ENCODE measurements around the gene SUSD1. TPM values are rescaled to one million over a fixed set of nuclear protein-coding genes. Genes with fewer than 3 reads are reported as not detected.

SUSD1 gene
- total RNA-seq, 1 donor from 2014 or later, result 33.8 TPM

DNA sequence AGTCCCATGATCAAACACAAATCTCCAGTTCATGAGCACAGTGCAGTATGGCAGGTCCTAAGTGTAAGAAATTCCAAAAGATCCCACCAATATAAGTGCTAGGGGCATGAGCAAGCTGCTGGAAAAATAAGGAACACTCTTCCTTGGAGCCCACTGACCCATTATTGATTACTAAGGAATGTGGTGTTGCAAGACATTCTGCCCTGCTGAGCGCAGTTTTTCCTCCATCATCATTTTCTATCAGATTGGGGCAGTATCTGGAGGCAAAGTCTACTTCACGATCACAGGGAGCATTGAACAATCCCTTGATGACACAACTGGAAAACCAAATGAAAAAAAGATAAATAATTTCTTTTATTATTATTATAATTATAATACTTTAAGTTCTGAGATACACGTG lies 149.2 kb downstream of the SUSD1 start:
- TF ChIP-seq, protein P1, sequence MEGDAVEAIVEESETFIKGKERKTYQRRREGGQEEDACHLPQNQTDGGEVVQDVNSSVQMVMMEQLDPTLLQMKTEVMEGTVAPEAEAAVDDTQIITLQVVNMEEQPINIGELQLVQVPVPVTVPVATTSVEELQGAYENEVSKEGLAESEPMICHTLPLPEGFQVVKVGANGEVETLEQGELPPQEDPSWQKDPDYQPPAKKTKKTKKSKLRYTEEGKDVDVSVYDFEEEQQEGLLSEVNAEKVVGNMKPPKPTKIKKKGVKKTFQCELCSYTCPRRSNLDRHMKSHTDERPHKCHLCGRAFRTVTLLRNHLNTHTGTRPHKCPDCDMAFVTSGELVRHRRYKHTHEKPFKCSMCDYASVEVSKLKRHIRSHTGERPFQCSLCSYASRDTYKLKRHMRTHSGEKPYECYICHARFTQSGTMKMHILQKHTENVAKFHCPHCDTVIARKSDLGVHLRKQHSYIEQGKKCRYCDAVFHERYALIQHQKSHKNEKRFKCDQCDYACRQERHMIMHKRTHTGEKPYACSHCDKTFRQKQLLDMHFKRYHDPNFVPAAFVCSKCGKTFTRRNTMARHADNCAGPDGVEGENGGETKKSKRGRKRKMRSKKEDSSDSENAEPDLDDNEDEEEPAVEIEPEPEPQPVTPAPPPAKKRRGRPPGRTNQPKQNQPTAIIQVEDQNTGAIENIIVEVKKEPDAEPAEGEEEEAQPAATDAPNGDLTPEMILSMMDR (IDR thresholded peaks at IDR 0.05; ENCODE audit: insufficient read depth, low read length, poor library complexity, severe bottlenecking), result no peak
- no peaks in the 10 kb centered on the region for H3K27me3 ChIP-seq (ENCODE audit: control insufficient read depth, insufficient read depth, low read length)
- no peaks in the 10 kb centered on the region for H3K36me3 ChIP-seq (ENCODE audit: control insufficient read depth, insufficient read depth, low read length)
- no peak for DNase-seq (ENCODE audit: low read depth)
- no peak overlapping the region for H3K4me3 ChIP-seq (ENCODE audit: low read depth, low read length)

DNA sequence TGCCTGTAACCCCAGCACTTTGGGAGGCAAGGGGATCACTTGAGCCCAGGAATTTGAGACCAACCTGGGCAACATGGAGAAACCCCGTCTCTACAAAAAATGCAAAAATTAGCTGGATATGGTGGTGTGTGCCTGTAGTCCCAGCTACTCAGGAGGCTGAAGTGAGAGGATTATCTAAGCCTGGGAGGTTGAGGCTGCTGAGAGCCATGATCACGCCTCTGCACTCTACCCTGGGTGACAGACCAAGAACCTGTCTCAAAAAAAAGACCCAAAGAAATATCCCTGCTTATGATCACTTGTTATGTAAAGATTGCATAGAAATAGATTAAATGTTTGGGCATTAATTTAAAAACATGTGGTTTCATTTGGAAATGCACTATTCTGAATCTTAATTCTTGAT lies 153.4 kb downstream of the SUSD1 start:
- DNase-seq (ENCODE audit: low read depth), result no peak
- Histone ChIP-seq H3K4me3 (ENCODE audit: low read depth, low read length) (no peak overlapping the region), H3K36me3 (ENCODE audit: control insufficient read depth, insufficient read depth, low read length) (no peaks in the 10 kb centered on the region), H3K27me3 (ENCODE audit: control insufficient read depth, insufficient read depth, low read length) (no peaks in the 10 kb centered on the region)
- TF ChIP-seq, protein P1 (IDR thresholded peaks at IDR 0.05; ENCODE audit: insufficient read depth, low read length, poor library complexity, severe bottlenecking), result no peak

DNA sequence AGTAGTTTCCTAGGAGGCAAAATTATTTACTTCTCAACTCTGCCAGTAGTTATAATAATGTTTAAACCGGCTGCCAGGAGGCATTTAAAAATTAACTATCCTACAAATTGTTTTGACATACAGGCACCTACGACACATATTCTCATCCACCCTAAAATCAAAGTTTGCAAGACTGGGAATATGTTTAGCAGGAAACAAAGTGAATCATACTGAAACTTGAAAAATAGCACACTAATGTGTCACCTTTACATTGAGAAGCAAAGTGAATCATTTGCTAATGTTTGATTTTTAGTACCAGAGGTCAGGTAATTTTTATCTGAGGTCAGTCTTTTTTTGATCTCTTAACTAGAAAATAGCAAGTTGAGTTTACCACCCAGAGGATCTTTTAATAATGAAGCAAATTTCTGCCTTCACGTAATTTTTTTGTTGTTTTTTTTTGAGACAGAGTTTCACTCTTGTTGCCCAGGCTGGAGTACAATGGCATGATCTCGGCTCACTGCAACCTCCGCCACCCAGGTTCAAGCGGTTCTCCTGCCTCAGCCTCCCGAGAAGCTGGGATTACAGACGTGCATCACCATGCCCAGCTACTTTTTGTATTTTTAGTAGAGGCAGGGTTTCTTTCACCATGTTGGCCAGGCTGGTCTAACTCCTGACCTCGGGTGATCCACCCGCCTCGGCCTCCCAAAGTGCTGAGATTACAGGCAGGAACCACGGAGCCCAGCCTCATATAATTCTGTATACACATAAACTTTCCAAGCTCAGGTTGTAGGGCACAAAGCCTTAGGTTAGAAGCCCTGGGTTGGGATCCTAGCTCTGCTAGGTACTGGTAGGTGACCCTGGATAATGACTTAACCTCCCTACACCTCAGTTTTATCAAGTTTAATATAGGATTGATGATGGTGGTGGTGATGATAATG lies 154.2 kb downstream of the SUSD1 start:
- no peaks in the 10 kb centered on the region for H3K27me3 ChIP-seq (ENCODE audit: control insufficient read depth, insufficient read depth, low read length)
- TF ChIP-seq, protein P1 (IDR thresholded peaks at IDR 0.05; ENCODE audit: insufficient read depth, low read length, poor library complexity, severe bottlenecking), result no peak
- peak; percentile 96 for DNase-seq (ENCODE audit: low read depth)
- no peaks in the 10 kb centered on the region for H3K36me3 ChIP-seq (ENCODE audit: control insufficient read depth, insufficient read depth, low read length)
- H3K4me3 ChIP-seq (ENCODE audit: low read depth, low read length), result no peak overlapping the region

DNA sequence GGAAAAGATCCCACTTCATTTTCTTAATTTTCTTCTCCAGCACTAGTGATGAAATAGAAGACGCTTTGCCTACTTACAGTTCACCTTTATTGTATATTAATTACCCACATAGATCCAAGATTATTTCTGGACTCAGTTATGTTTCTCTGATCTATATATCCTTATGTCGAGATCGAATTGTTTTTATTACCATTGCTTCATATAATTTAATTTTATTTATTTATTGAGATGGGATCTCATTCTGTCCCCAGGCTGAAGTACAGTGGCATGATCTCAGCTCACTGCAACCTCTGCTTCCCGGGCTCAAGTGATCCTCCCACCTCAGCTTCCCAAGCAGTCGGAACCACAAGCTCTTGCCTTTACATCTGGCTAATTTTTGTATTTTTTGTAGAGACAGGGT lies 157.2 kb downstream of the SUSD1 start:
- no peaks in the 10 kb centered on the region for H3K27me3 ChIP-seq (ENCODE audit: control insufficient read depth, insufficient read depth, low read length)
- H3K36me3 ChIP-seq (ENCODE audit: control insufficient read depth, insufficient read depth, low read length), result no peaks in the 10 kb centered on the region
- DNase-seq (ENCODE audit: low read depth), result no peak
- TF ChIP-seq, protein P1 (IDR thresholded peaks at IDR 0.05; ENCODE audit: insufficient read depth, low read length, poor library complexity, severe bottlenecking), result no peak
- no peak overlapping the region for H3K4me3 ChIP-seq (ENCODE audit: low read depth, low read length)

DNA sequence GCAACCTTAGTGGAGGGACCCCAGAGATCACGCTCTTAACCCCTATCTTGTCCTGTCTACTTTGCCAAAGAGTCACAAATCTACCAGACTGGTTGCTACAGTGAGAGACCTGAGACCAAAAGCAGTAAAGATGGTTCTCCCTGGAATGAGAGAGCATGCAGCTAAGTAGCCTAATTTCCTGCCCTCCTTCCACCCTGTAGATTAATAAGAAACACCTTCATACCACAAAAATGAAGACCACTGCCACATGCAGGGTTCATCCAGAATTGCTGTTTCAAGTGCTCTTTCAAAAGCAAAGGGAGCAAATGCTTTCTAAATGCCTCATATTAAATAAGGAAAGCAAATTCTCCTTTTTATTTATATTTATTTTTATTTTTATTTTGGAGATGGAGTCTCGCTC lies 159.4 kb downstream of the SUSD1 start:
- TF ChIP-seq, protein P1 (IDR thresholded peaks at IDR 0.05; ENCODE audit: insufficient read depth, low read length, poor library complexity, severe bottlenecking), result no peak

More for the DNA sequence above, 159.4 kb downstream of the SUSD1 start:
- H3K27me3 ChIP-seq (ENCODE audit: control insufficient read depth, insufficient read depth, low read length), result no peaks in the 10 kb centered on the region
- no peaks in the 10 kb centered on the region for H3K36me3 ChIP-seq (ENCODE audit: control insufficient read depth, insufficient read depth, low read length)
- DNase-seq (ENCODE audit: low read depth), result no peak
- H3K4me3 ChIP-seq (ENCODE audit: low read depth, low read length), result no peak overlapping the region
